Embryonic facial prominence (tissue), 1 donor: ENCODE measurements around the gene OAS2.
A peak's percentile ranks its signal among the peaks of the same experiment; 100 is the strongest.

Experiments
- DNase-seq: peaks from one replicate; pipeline ENCODE4 v3.0.0-alpha.2; 2016; ENCODE audit errors: extremely low spot score

OAS2 gene

DNA sequence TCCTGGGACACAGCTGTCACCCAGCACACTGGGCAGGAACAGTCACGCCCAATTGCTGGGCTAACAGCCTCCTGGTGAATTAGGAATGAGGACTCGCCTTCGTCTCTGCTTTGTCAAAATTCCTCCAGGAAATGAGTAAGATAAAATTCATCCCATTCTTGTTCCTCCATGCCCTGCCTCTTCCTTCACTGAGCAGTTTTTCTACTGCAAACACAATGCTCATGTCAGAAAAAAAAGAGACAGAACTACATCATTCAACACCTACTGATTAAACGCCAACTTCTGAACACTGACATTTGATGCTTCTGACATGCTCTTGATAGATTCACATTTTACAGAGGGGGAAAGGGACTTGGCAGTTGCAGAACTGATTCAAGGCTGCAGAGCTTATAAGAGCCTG is 40.7 kb downstream of the OAS2 start:
- DNase-seq = no peak

GRCh38 chr12:113021500-113021899 is 43.2 kb downstream of the OAS2 start:
- DNase-seq = no peak

DNA sequence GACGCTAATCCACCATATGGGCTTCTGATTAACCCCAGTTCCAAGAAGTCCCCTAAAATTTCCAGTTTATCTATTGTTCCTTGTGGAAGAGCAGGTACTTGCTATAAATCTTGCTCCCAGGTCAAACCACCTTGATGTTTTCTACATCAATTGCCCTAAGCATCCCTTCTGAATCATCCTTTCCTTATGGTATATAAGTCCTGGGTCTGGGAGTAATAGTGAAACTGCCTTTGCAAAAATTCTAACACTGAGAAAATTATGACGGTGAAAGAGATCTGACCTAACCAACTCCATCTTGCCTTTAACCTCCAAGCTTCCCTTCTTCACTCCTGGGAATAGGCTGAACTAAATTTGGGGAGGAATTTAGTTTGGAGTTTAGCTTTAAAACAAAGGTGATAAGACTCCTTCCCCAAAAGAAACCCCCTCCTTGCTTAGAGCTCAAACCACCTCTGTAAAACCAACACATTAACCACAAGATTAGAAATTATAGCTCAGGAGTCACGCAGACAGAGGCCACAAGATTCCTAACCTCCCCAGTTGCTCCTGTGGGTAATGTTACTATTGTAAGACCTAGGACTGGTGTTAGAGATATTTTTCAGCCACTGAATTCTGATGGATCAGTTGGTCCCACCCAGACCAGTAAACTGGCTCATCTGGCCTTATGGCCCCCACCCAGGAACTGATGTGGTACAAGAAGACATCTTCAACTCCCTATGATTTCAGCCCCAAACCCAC is 44.4 kb downstream of the OAS2 start:
- DNase-seq = no peak

DNA sequence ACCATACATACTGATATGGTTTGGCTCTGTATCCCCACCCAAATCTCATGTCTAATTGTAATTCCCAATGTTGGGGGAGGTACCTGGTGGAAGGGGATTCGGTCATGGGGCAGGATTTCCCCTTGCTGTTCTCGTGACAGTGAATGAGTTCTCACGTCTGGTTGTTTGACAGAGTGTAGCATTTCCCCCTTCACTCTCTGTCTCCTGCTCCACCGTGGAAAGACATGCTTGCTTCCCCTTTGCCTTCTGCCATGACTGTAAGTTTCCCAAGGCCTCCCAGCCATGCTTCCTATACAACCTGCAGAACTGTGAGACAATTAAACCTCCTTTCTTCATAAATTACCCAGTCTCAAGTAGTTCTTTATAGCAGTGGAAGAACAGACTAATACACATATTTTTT is 49.4 kb downstream of the OAS2 start:
- DNase-seq = no peak

- peak; percentile 51 for DNase-seq
Measured at GRCh38 chr12:113030875-113031525, 52.7 kb downstream of the OAS2 start.

- no peak for DNase-seq
Measured at GRCh38 chr12:113039911-113040445, 61.7 kb downstream of the OAS2 start.

- DNase-seq = no peak
Measured at GRCh38 chr12:113040722-113041171, 62.4 kb downstream of the OAS2 start.

DNA sequence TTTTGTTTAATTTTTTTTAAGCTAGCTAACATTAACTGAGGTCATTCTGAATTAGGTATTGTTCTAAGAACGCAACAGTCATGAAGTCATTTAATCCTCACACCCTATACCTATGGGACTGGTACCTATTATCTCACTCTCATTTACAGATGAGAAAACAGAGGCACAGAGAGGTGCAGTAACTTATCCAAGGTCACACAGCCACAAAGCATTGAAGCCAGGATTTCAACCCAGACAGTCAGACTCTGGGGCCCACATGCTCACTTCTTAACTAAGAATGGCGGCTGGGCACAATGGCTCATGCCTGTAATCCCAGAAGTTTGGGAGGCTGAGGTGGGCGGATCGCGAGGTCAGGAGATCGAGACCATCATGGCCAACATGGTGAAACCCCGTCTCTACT is 63.2 kb downstream of the OAS2 start:
- DNase-seq = no peak

DNA sequence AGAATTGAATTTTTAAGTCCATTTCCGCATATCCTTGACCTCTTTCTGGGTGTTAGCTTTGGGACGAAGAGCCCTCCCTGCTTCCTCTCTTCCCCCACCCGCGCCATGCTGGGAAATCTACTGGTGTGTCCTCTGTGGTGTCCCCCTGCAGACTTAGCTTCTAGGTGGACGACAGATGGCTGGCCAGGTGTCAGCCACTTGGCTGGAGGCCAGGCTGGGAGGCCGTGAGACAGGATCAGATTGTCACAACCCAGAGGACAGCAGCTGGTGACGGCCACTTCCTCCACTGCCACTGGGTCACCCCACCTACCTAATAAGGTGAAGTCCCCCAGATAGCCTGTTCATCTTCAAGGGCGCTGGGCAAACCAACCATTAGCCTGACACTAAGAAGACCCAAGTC is 64.9 kb downstream of the OAS2 start:
- no peak for DNase-seq

DNA sequence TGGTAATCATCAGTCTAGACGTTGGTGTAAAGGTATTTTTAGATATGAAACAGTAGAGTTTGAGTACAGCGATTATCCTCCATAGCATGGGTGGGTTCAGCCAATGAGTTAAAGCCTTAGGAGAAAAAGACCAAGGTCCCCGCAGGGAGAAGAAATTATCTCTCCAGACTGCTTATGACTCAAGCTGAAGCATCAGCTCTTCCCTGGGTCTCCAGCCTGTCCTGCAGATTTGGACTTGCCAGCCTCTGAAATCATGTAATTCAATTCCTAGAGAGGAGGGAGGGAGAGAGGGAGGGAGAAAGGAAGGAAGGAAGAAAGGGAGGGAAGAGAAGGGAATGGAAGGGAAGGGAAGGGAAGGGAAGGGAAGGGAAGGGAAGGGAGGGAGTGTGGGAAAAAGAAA is 66.2 kb downstream of the OAS2 start:
- no peak for DNase-seq

GRCh38 chr12:113048716-113049127 is 70.4 kb downstream of the OAS2 start:
- DNase-seq = peak; percentile 33

GRCh38 chr12:113049976-113050742 is 71.8 kb downstream of the OAS2 start:
- no peak for DNase-seq

DNA sequence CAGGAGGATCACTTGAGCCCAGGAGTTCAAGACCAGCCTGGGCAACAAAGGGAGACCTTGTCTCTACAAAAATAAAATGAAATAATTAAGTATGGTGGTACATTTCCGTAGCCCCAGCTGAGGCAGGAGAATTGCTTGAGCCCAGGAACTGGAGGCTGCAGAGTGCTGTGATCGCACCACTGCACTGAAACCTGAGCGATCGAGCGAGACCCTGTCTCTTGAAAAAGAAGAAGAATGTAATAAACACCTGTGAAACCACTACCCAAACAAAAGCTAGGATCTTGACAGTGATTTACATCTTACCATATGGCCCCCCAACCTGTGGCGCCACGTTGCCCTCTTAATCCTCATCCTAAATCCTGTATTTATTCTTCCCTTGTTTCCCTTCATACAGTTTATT is 72.5 kb downstream of the OAS2 start:
- no peak for DNase-seq

- DNase-seq = no peak
Measured at GRCh38 chr12:113051759-113052158, 73.4 kb downstream of the OAS2 start.

DNA sequence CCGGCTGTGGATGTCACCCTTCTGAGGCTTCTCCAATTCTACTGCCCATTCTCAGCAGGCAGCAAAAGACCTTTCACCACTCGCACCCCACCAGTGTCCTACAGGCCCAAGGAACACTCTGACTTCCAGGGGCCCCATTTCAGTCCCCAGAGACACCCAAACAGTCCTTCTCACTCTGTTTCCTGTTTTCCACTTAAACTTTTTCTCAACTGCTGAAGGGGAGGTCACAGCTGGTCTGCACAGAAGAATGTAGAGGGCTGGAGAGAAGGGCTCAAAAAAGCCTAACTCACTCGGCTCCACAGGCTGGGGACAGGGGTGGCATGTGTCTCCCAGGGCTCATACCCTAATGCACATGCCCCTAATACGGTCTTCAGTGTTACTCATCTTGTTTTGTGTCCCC is 74.0 kb downstream of the OAS2 start:
- DNase-seq = no peak

GRCh38 chr12:113054948-113055486 is 76.7 kb downstream of the OAS2 start:
- DNase-seq = no peak

- no peak for DNase-seq
Measured at GRCh38 chr12:113055594-113056380, 77.5 kb downstream of the OAS2 start.

GRCh38 chr12:113056381-113056630 is 78.0 kb downstream of the OAS2 start:
- DNase-seq = no peak

GRCh38 chr12:113056631-113057488 is 78.5 kb downstream of the OAS2 start, which contains the start of gene DTX1:
Gene DTX1 (plus strand): TSS chr12:113056730. CDS start chr12:113058193, 1,463 bp downstream.
- no peak for DNase-seq
